ENCODE data around the gene SRSF2. TPM values are rescaled to one million over a fixed set of nuclear protein-coding genes. Genes with fewer than 3 reads are reported as not detected.

SRSF2 gene
- total RNA-seq, 3 donors from 2014 or later = 845 to 927 (median 920) TPM

- H3K9me3 Mint-ChIP-seq = no peaks in the 10 kb centered on the region
- no peaks in the 10 kb centered on the region for H3K36me3 Mint-ChIP-seq (ENCODE audit: insufficient read depth)
- ATAC-seq (no peak), DNase-seq (no peak)
- no peaks in the 10 kb centered on the region for H3K27me3 Mint-ChIP-seq (ENCODE audit: low read depth)
- peaks cover 2% of the 10 kb centered on the region for H3K4me1 Mint-ChIP-seq (ENCODE audit: low read depth)
- no peak overlapping the region for H3K4me3 Mint-ChIP-seq
Measured at GRCh38 chr17:76690596-76691280, 46.4 kb downstream of the SRSF2 start.

- Mint-ChIP-seq H3K4me3 (no peak overlapping the region), H3K27me3 (ENCODE audit: low read depth) (no peaks in the 10 kb centered on the region), H3K4me1 (ENCODE audit: low read depth) (no peaks in the 10 kb centered on the region), H3K36me3 (ENCODE audit: insufficient read depth) (no peaks in the 10 kb centered on the region), H3K9me3 (no peaks in the 10 kb centered on the region)
- no peak for ATAC-seq
- DNase-seq = no peak
Measured at GRCh38 chr17:76689859-76690258, 47.3 kb downstream of the SRSF2 start.

DNA sequence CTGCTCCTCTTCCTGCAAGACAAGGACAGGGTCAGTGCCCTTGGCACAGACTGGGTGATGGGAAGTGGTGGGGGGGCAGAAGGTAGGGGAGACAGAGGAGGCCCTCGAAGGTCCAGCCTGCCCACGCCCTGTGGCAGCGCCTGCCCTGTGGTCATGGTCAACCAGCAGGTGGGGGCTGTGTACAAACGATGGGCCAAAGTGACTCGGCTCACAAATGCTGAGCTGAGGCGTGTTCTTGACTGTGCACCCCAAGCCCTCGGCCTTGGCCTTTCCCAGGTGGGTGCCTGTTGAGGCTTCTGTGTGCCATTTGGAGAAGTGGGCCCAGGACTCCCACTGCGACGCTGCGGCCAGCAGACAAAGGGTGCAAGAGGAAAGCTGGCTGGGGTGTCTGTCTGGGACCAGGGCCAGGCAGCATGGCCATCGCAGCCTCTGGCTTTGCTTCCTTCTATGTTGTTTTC is 48.9 kb downstream of the SRSF2 start:
- Mint-ChIP-seq H3K4me1 (ENCODE audit: low read depth) (no peaks in the 10 kb centered on the region), H3K9me3 (no peaks in the 10 kb centered on the region), H3K4me3 (peak overlapping the region; percentile 24), H3K36me3 (ENCODE audit: insufficient read depth) (no peaks in the 10 kb centered on the region), H3K27me3 (ENCODE audit: low read depth) (no peaks in the 10 kb centered on the region)
- no peak for DNase-seq
- no peak for ATAC-seq

GRCh38 chr17:76687298-76688164 is 49.6 kb downstream of the SRSF2 start:
- ATAC-seq (no peak), DNase-seq (no peak)
- Mint-ChIP-seq H3K36me3 (ENCODE audit: insufficient read depth) (no peaks in the 10 kb centered on the region), H3K9me3 (no peaks in the 10 kb centered on the region), H3K4me1 (ENCODE audit: low read depth) (no peaks in the 10 kb centered on the region), H3K27me3 (ENCODE audit: low read depth) (no peaks in the 10 kb centered on the region), H3K4me3 (no peak overlapping the region)

GRCh38 chr17:76686538-76687297 is 50.4 kb downstream of the SRSF2 start:
- H3K27me3 Mint-ChIP-seq (ENCODE audit: low read depth) = no peaks in the 10 kb centered on the region
- DNase-seq = no peak
- no peak overlapping the region for H3K4me3 Mint-ChIP-seq
- no peak for ATAC-seq
- H3K36me3 Mint-ChIP-seq (ENCODE audit: insufficient read depth) = no peaks in the 10 kb centered on the region
- H3K9me3 Mint-ChIP-seq = no peaks in the 10 kb centered on the region
- H3K4me1 Mint-ChIP-seq (ENCODE audit: low read depth) = peaks cover 8% of the 10 kb centered on the region

- no peaks in the 10 kb centered on the region for H3K36me3 Mint-ChIP-seq (ENCODE audit: insufficient read depth)
- H3K4me3 Mint-ChIP-seq = no peak overlapping the region
- ATAC-seq (no peak), DNase-seq (no peak)
- H3K4me1 Mint-ChIP-seq (ENCODE audit: low read depth) = peaks cover 12% of the 10 kb centered on the region
- H3K9me3 Mint-ChIP-seq = no peaks in the 10 kb centered on the region
- H3K27me3 Mint-ChIP-seq (ENCODE audit: low read depth) = no peaks in the 10 kb centered on the region
Measured at GRCh38 chr17:76685846-76686245, 51.3 kb downstream of the SRSF2 start.

GRCh38 chr17:76685366-76685765 is 51.8 kb downstream of the SRSF2 start:
- Mint-ChIP-seq H3K4me1 (ENCODE audit: low read depth) (peaks cover 14% of the 10 kb centered on the region), H3K9me3 (no peaks in the 10 kb centered on the region), H3K27me3 (ENCODE audit: low read depth) (no peaks in the 10 kb centered on the region), H3K4me3 (no peak overlapping the region), H3K36me3 (ENCODE audit: insufficient read depth) (no peaks in the 10 kb centered on the region)
- DNase-seq (no peak), ATAC-seq (no peak)

- no peak for ATAC-seq
- Mint-ChIP-seq H3K9me3 (no peaks in the 10 kb centered on the region), H3K36me3 (ENCODE audit: insufficient read depth) (no peaks in the 10 kb centered on the region), H3K4me1 (ENCODE audit: low read depth) (peaks cover 16% of the 10 kb centered on the region), H3K4me3 (no peak overlapping the region), H3K27me3 (ENCODE audit: low read depth) (no peaks in the 10 kb centered on the region)
- no peak for DNase-seq
Measured at GRCh38 chr17:76684756-76685155, 52.4 kb downstream of the SRSF2 start.

Other genes with a start within 250 kb of the SRSF2 start
- gene RHBDF2, start 235.9 kb downstream of the SRSF2 start, total RNA-seq = 10 to 100 TPM; 29.5 to 37.0 (median 34.3) TPM
- gene CYGB, start 199.6 kb downstream of the SRSF2 start, total RNA-seq = not detected
- not detected for gene PRCD, start 197.3 kb downstream of the SRSF2 start, total RNA-seq
- gene ST6GALNAC2, start 151.5 kb downstream of the SRSF2 start, total RNA-seq = not detected
- 1 to 10 TPM in 1 of 3 donors, under 1 TPM in 2; 0.57 to 1.1 (median 0.63) TPM for gene ST6GALNAC1, start 93.6 kb downstream of the SRSF2 start, total RNA-seq
- 1 to 10 TPM; 2.0 to 2.3 (median 2.0) TPM for gene MXRA7, start 26.4 kb downstream of the SRSF2 start, total RNA-seq
- 10 to 100 TPM; 67.3 to 73.2 (median 68.7) TPM for gene JMJD6, start 10.7 kb downstream of the SRSF2 start, total RNA-seq
- 10 to 100 TPM; 31.4 to 34.4 (median 31.5) TPM for gene METTL23, start 10.5 kb downstream of the SRSF2 start, total RNA-seq
- 10 to 100 TPM; 14.6 to 16.6 (median 15.1) TPM for gene MFSD11, start 788 bp upstream of the SRSF2 start, total RNA-seq
- under 1 TPM; 0.18 to 0.41 (median 0.21) TPM for gene MGAT5B, start 131.1 kb upstream of the SRSF2 start, total RNA-seq